MCF 10A (cell line): ENCODE measurements around the gene C1orf174. TPM values are rescaled to one million over a fixed set of nuclear protein-coding genes. Genes with fewer than 3 reads are reported as not detected.

Experiments
- BruUV-seq: library from RNA; stranded (reverse); fragments of 400-500 nt; replicated peaks from 2 replicates; lab custom pipeline; 2021; lab: Mats Ljungman, UMichigan
- CTCF ChIA-PET: fragments of 300-600 bp; sonication (Branson Sonifier 250); formaldehyde crosslinking; extraction: SDS; loops from one replicate; lab custom pipeline; 2021; ENCODE audit warnings: antibody characterized with exemption, inconsistent platforms; lab: Yijun Ruan, JAX
- POLR2A ChIA-PET: fragments of 300-600, 350-650 bp; sonication (Branson Sonifier 250); formaldehyde crosslinking; extraction: SDS; loops from one replicate; lab custom pipeline; 2020; ENCODE audit warnings: antibody characterized with exemption, inconsistent platforms; lab: Yijun Ruan, JAX
- DNase-seq: peaks from one replicate; pipeline ENCODE4 v3.0.0-alpha.2; 2018; ENCODE audit not compliant: unreplicated experiment
- H3K27ac Mint-ChIP-seq: one replicate; pipeline ENCODE4 v1.8.0; 2022; ENCODE audit warnings: mild to moderate bottlenecking, low read depth, mixed read lengths; ENCODE audit not compliant: unreplicated experiment
- H3K27me3 Mint-ChIP-seq: one replicate; pipeline ENCODE4 v1.8.0; 2022; ENCODE audit warnings: mixed read lengths; ENCODE audit not compliant: insufficient read depth, unreplicated experiment
- H3K36me3 Mint-ChIP-seq: one replicate; pipeline ENCODE4 v1.8.0; 2022; ENCODE audit warnings: mild to moderate bottlenecking, moderate library complexity, mixed read lengths; ENCODE audit not compliant: insufficient read depth, unreplicated experiment
- H3K4me1 Mint-ChIP-seq: one replicate; pipeline ENCODE4 v1.8.0; 2022; ENCODE audit warnings: mixed read lengths; ENCODE audit not compliant: insufficient read depth, unreplicated experiment
- H3K4me3 Mint-ChIP-seq: one replicate; pipeline ENCODE4 v1.8.0; 2022; ENCODE audit warnings: mild to moderate bottlenecking, moderate library complexity, mixed read lengths; ENCODE audit not compliant: unreplicated experiment
- H3K9me3 Mint-ChIP-seq: one replicate; pipeline ENCODE4 v1.8.0; 2022; ENCODE audit warnings: mixed read lengths; ENCODE audit not compliant: unreplicated experiment
- CTCF ChIP-seq: fragments of 200-600 bp; IDR thresholded peaks from one replicate; pipeline ENCODE4 v1.8.0; 2022; ENCODE audit warnings: antibody characterized with exemption, mild to moderate bottlenecking; ENCODE audit not compliant: unreplicated experiment
- intact Hi-C: fragments of 100-400 bp; cut with micrococcal nuclease; formaldehyde crosslinking; loops from 2 replicates; pipeline ENCODE4 v1.14.1; 2022
- total RNA-seq: library from RNA; stranded (reverse); gene quantifications from 2 replicates; pipeline ENCODE4 v1.2.3, GENCODE V29; 2022

Gene C1orf174
- total RNA-seq, 1 experiment from 2014 or later = 24.4 TPM

- Mint-ChIP-seq H3K27ac (no peak overlapping the region), H3K4me3 (no peak overlapping the region), H3K36me3 (peaks cover 22% of the 10 kb centered on the region), H3K4me1 (no peaks in the 10 kb centered on the region), H3K9me3 (peaks cover 10% of the 10 kb centered on the region), H3K27me3 (no peaks in the 10 kb centered on the region)
- CTCF ChIA-PET = no interaction called here
- BruUV-seq = no TSS peak
- TF ChIP-seq CTCF = no peak
- DNase-seq = no peak
- intact Hi-C loops = no loop called here
- POLR2A ChIA-PET = no interaction called here
Observed at GRCh38 chr1:3879099-3879498, 21.0 kb downstream of the C1orf174 start.

- ChIA-PET CTCF (no interaction called here), POLR2A (no interaction called here)
- BruUV-seq = no TSS peak
- no peak for TF ChIP-seq CTCF
- Mint-ChIP-seq H3K9me3 (peaks cover 10% of the 10 kb centered on the region), H3K36me3 (peaks cover 33% of the 10 kb centered on the region), H3K27me3 (no peaks in the 10 kb centered on the region), H3K27ac (no peak overlapping the region), H3K4me3 (no peak overlapping the region), H3K4me1 (no peaks in the 10 kb centered on the region)
- intact Hi-C loops = no loop called here
- DNase-seq = no peak
Observed at GRCh38 chr1:3876716-3877115, 23.4 kb downstream of the C1orf174 start.

GRCh38 chr1:3874736-3875135 is 25.3 kb downstream of the C1orf174 start:
- Mint-ChIP-seq H3K9me3 (peaks cover 10% of the 10 kb centered on the region), H3K36me3 (peaks cover 39% of the 10 kb centered on the region), H3K4me1 (no peaks in the 10 kb centered on the region), H3K27ac (no peak overlapping the region), H3K4me3 (no peak overlapping the region), H3K27me3 (no peaks in the 10 kb centered on the region)
- TF ChIP-seq CTCF = no peak
- ChIA-PET POLR2A (no interaction called here), CTCF (interaction anchor here (0.9 kb wide), 1 partner anchor 14 kb away, joined by 3 read pairs; no protein-coding TSS in a partner anchor)
- intact Hi-C loops = no loop called here
- BruUV-seq = no TSS peak
- DNase-seq = no peak

- intact Hi-C loops = no loop called here
- ChIA-PET POLR2A (no interaction called here), CTCF (interaction anchor here (0.6 to 0.7 kb wide), 2 partner anchors 8 to 448 kb away, joined by 4 to 5 read pairs; no protein-coding TSS in a partner anchor)
- no peak for DNase-seq
- Mint-ChIP-seq H3K4me1 (no peaks in the 10 kb centered on the region), H3K27me3 (no peaks in the 10 kb centered on the region), H3K9me3 (no peaks in the 10 kb centered on the region), H3K36me3 (peaks cover 46% of the 10 kb centered on the region), H3K27ac (no peak overlapping the region), H3K4me3 (no peak overlapping the region)
- BruUV-seq = no TSS peak
- TF ChIP-seq CTCF = no peak
Observed at GRCh38 chr1:3872546-3872945, 27.5 kb downstream of the C1orf174 start.
